ENCODE measurements around the gene INTS11. TPM values are rescaled to one million over a fixed set of nuclear protein-coding genes. Genes with fewer than 3 reads are reported as not detected.

INTS11 gene
- total RNA-seq, 1 experiment from 2014 or later = 139 TPM

DNA sequence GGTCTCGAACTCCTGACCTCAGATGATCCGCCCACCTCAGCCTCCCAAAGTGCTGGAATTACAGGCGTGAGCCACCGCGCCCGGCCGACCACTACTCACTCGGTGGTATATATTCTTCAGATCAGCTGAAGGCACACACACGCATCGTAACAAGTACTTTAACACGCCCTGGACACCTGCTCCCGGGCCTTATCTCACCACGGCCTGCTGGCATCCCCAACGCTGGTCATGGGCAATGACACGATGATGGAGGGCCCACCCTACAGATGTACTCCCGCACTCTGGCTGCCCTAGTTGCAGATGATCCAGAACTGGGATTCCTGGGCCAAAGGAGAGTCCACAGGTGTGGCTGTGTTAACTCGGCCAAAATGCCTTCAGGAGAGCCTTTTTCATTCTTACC is 62.4 kb downstream of the INTS11 start:
- Histone ChIP-seq H2BK120ac (ENCODE audit: low read depth, low read length, poor library complexity, severe bottlenecking) (no peak overlapping the region), H3K23me2 (ENCODE audit: insufficient read length, low read depth, low read length, poor library complexity, severe bottlenecking) (no peaks in the 10 kb centered on the region), H2AFZ (ENCODE audit: low read length) (no peak overlapping the region), H2BK12ac (ENCODE audit: insufficient read length, low read depth, low read length) (no peak overlapping the region), H2AK5ac (ENCODE audit: insufficient read length, low read length) (no peak overlapping the region), H4K20me1 (ENCODE audit: control insufficient read depth, insufficient read depth, insufficient read length) (no peaks in the 10 kb centered on the region), H3K79me2 (ENCODE audit: insufficient read depth, low read length) (no peaks in the 10 kb centered on the region; the same call in 1 of the 2 replicates), H3K56ac (ENCODE audit: insufficient read length, low read depth, low read length) (no peak overlapping the region), H4K91ac (ENCODE audit: insufficient read length, low read depth, low read length) (no peak overlapping the region), H3T11ph (ENCODE audit: low read length) (no peak overlapping the region), H3K4me1 (ENCODE audit: insufficient read depth, low read length) (no peaks in the 10 kb centered on the region), H3K9ac (ENCODE audit: extremely low read depth, insufficient read length, low read length) (no peak overlapping the region), H4K8ac (replicated peaks; ENCODE audit: insufficient read length, low read depth, low read length) (no peak overlapping the region), H3K18ac (ENCODE audit: insufficient read length, low read depth, low read length) (no peak overlapping the region), H3K4me2 (ENCODE audit: insufficient read depth, insufficient read length, low read length) (no peak overlapping the region), H3K4ac (ENCODE audit: low read depth, low read length) (no peak overlapping the region), H3K23ac (ENCODE audit: insufficient read length, low read depth, low read length) (no peak overlapping the region), H3K79me1 (ENCODE audit: insufficient read depth, low read depth, low read length, poor library complexity, severe bottlenecking) (no peaks in the 10 kb centered on the region), H2BK20ac (ENCODE audit: low read depth, low read length, poor library complexity, severe bottlenecking) (no peak overlapping the region), H3K14ac (ENCODE audit: insufficient read depth, low read length) (no peak overlapping the region), H3K27ac (ENCODE audit: insufficient read length, low read depth, low read length) (no peak overlapping the region), H2BK5ac (ENCODE audit: insufficient read length, low read length) (no peak overlapping the region), H3K27me3 (ENCODE audit: insufficient read depth, low read length) (no peaks in the 10 kb centered on the region), H2BK15ac (ENCODE audit: low read depth, low read length) (no peak overlapping the region), H4K5ac (ENCODE audit: insufficient read length, low read depth, low read length) (no peak overlapping the region), H3K9me3 (ENCODE audit: control insufficient read depth, low read depth, low read length) (no peaks in the 10 kb centered on the region)
- peaks cover 12 to 20% of the 10 kb centered on the region in 2 experiments for H3K4me1 Mint-ChIP-seq
- no peak overlapping the region for H3K27ac Mint-ChIP-seq
- no peaks in the 10 kb centered on the region; a peak in 1 of 5 replicates for H3K9me3 Mint-ChIP-seq
- no peak for DNase-seq
- no CpG with 5 or more reads among the region's 17 CpGs for WGBS (ENCODE audit: extremely low coverage, insufficient read length, low lambda C conversion rate)
- TF ChIP-seq, protein P1, sequence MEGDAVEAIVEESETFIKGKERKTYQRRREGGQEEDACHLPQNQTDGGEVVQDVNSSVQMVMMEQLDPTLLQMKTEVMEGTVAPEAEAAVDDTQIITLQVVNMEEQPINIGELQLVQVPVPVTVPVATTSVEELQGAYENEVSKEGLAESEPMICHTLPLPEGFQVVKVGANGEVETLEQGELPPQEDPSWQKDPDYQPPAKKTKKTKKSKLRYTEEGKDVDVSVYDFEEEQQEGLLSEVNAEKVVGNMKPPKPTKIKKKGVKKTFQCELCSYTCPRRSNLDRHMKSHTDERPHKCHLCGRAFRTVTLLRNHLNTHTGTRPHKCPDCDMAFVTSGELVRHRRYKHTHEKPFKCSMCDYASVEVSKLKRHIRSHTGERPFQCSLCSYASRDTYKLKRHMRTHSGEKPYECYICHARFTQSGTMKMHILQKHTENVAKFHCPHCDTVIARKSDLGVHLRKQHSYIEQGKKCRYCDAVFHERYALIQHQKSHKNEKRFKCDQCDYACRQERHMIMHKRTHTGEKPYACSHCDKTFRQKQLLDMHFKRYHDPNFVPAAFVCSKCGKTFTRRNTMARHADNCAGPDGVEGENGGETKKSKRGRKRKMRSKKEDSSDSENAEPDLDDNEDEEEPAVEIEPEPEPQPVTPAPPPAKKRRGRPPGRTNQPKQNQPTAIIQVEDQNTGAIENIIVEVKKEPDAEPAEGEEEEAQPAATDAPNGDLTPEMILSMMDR (conservative IDR thresholded peaks at IDR 0.05) = no peak
- H3K4me3 Mint-ChIP-seq = no peak overlapping the region
- peaks cover 41 to 79% (median 61%) of the 10 kb centered on the region in 3 experiments; a peak in 6 of 7 replicates for H3K36me3 Mint-ChIP-seq (ENCODE audit: insufficient read depth in 1 of 3, low read depth in 3 of 3)
- peaks cover 3% of the 10 kb centered on the region; the same call in 1 of the 2 replicates for H3K27me3 Mint-ChIP-seq (ENCODE audit: low read depth)

Small RNA genes lying within 50 kb of the gene (microRNA-seq; reads per million reads assigned to microRNA genes)
- gene MIR6726 (ENCODE audit: borderline microRNAs expressed) = not detected
- not detected for gene MIR6727 (ENCODE audit: borderline microRNAs expressed)
- gene MIR6808 (ENCODE audit: borderline microRNAs expressed) = not detected

Other genes with a start within 250 kb of the INTS11 start
- gene C1orf159, start 208.6 kb downstream of the INTS11 start, total RNA-seq (2021) = 10.1 and 12.3 TPM in 2 replicates
- 0.68 and 0.79 TPM in 2 replicates for gene TTLL10, start 150.8 kb downstream of the INTS11 start, total RNA-seq (2021)
- 1.9 and 2.0 TPM in 2 replicates for gene TNFRSF18, start 118.1 kb downstream of the INTS11 start, total RNA-seq (2021)
- gene TNFRSF4, start 110.5 kb downstream of the INTS11 start, total RNA-seq (2021) = 0.24 and 0.33 TPM in 2 replicates
- gene SDF4, start 92.7 kb downstream of the INTS11 start, total RNA-seq (2021) = 82.0 and 84.7 TPM in 2 replicates
- gene B3GALT6, start 92.4 kb downstream of the INTS11 start, total RNA-seq (2021) = 27.0 and 27.1 TPM in 2 replicates
- 4.4 and 4.7 TPM in 2 replicates for gene C1QTNF12, start 77.9 kb downstream of the INTS11 start, total RNA-seq (2021)
- gene UBE2J2, start 50.8 kb downstream of the INTS11 start, total RNA-seq (2021) = 83.4 and 84.0 TPM in 2 replicates
- 4.0 and 5.8 TPM in 2 replicates for gene SCNN1D, start 44.2 kb downstream of the INTS11 start, total RNA-seq (2021)
- 39.5 and 41.4 TPM in 2 replicates for gene ACAP3, start 16.7 kb downstream of the INTS11 start, total RNA-seq (2021)
- 38.0 and 40.9 TPM in 2 replicates for gene PUSL1, start 16.1 kb downstream of the INTS11 start, total RNA-seq (2021)
- 14.0 and 15.0 TPM in 2 replicates for gene CPTP, start 142 bp upstream of the INTS11 start, total RNA-seq (2021)
- 0.28 and 0.35 TPM in 2 replicates for gene TAS1R3, start 6.6 kb upstream of the INTS11 start, total RNA-seq (2021)
- 66.5 and 71.0 TPM in 2 replicates for gene DVL1, start 24.8 kb upstream of the INTS11 start, total RNA-seq (2021)
- 8.1 and 9.6 TPM in 2 replicates for gene MXRA8, start 33.9 kb upstream of the INTS11 start, total RNA-seq (2021)
- 196 and 209 TPM in 2 replicates for gene AURKAIP1, start 50.5 kb upstream of the INTS11 start, total RNA-seq (2021)
- gene CCNL2, start 74.7 kb upstream of the INTS11 start, total RNA-seq (2021) = 160 and 173 TPM in 2 replicates
- gene MRPL20, start 82.6 kb upstream of the INTS11 start, total RNA-seq (2021) = 156 and 162 TPM in 2 replicates
- gene ANKRD65, start 96.6 kb upstream of the INTS11 start, total RNA-seq (2021) = 3.1 and 3.2 TPM in 2 replicates
- gene VWA1, start 111.0 kb upstream of the INTS11 start, total RNA-seq (2021) = 55.6 and 57.1 TPM in 2 replicates
- gene ATAD3C, start 125.0 kb upstream of the INTS11 start, total RNA-seq (2021) = 7.5 and 7.7 TPM in 2 replicates
- gene ATAD3B, start 147.1 kb upstream of the INTS11 start, total RNA-seq (2021) = 76.8 and 78.6 TPM in 2 replicates
- 55.8 and 59.4 TPM in 2 replicates for gene ATAD3A, start 187.5 kb upstream of the INTS11 start, total RNA-seq (2021)
- gene TMEM240, start 216.0 kb upstream of the INTS11 start, total RNA-seq (2021) = 7.7 and 8.7 TPM in 2 replicates